Hippocampal formation (tissue), 2 donors: Measurements from ENCODE around the gene TAF6.
A peak's percentile ranks its signal among the peaks of the same experiment; 100 is the strongest.

Experiments
- DNase-seq, 2 donors: peaks; one replicate each; lab custom pipeline; 2025; lab: John Stamatoyannopoulos, UW

TAF6 gene

GRCh38 chr7:100122067-100122466 lies 2.9 kb upstream of the TAF6 start:
- DNase-seq, result no peak

GRCh38 chr7:100120733-100121036 lies 1.5 kb upstream of the TAF6 start:
- DNase-seq, result no peak

GRCh38 chr7:100119970-100120732 lies 993 bp upstream of the TAF6 start:
- peak; percentile 85 for DNase-seq

- DNase-seq, result no peak
Measured at GRCh38 chr7:100118388-100119071, 628 bp downstream of the TAF6 start.

- no peak for DNase-seq
Measured at GRCh38 chr7:100115026-100115425, 4.1 kb downstream of the TAF6 start.

- no peak for DNase-seq
Measured at GRCh38 chr7:100111914-100112313, 7.2 kb downstream of the TAF6 start.

- DNase-seq, result no peak
Measured at GRCh38 chr7:100111156-100111555, 8.0 kb downstream of the TAF6 start.

GRCh38 chr7:100109521-100110163 lies 9.5 kb downstream of the TAF6 start:
- no peak for DNase-seq

- no peak for DNase-seq
Measured at GRCh38 chr7:100107890-100108289, 11.3 kb downstream of the TAF6 start.

GRCh38 chr7:100107125-100107737 lies 11.9 kb downstream of the TAF6 start:
- no peak for DNase-seq

GRCh38 chr7:100106633-100107032 lies 12.5 kb downstream of the TAF6 start:
- DNase-seq, result no peak

GRCh38 chr7:100105534-100105933 lies 13.6 kb downstream of the TAF6 start:
- no peak for DNase-seq

GRCh38 chr7:100102950-100103840 lies 16.0 kb downstream of the TAF6 start:
- DNase-seq, result no peak

- peak; percentile 97 to 98 for DNase-seq
Measured at GRCh38 chr7:100101016-100101862, 17.9 kb downstream of the TAF6 start, which contains the start of the genes AP4M1 and MCM7. Gene AP4M1 (plus strand): TSS chr7:100101643. CDS start chr7:100101715, 72 bp downstream. Gene MCM7 (minus strand): TSS chr7:100101397. CDS start chr7:100101294, 103 bp downstream.

- DNase-seq, result peak; percentile 84 to 85
Measured at GRCh38 chr7:100100420-100101015, 18.6 kb downstream of the TAF6 start.

GRCh38 chr7:100099452-100099851 lies 19.7 kb downstream of the TAF6 start:
- DNase-seq, result no peak

GRCh38 chr7:100098913-100099312 lies 20.2 kb downstream of the TAF6 start:
- DNase-seq, result no peak

GRCh38 chr7:100095704-100096103 lies 23.5 kb downstream of the TAF6 start:
- no peak for DNase-seq

- no peak for DNase-seq
Measured at GRCh38 chr7:100095289-100095688, 23.9 kb downstream of the TAF6 start.

GRCh38 chr7:100093925-100094486 lies 25.2 kb downstream of the TAF6 start:
- no peak for DNase-seq
